ENCODE results near the gene PRR11.

PRR11 gene

DNA sequence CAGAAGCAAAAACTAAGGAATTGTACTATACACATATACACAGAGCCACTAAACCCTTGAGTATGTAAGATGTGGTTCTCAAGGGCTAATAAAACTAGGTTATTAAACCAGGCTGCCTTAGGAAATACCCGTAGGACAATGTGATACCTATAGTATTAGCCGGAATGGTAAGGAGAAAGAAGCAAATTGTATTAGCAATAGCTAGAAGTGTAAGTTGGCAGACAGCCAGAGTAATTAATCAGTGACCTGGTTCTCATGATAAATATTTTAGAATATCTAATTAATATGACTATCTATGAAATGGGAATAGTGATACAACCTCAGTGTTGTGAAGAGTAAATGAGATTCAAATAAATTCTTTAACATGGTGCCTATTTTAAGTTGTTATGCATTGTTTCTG lies 83.4 kb downstream of the PRR11 start:
- H3K36me3 ChIP-seq (ENCODE audit: insufficient read depth, low read length) = no peaks in the 10 kb centered on the region
- H4K20me1 ChIP-seq (ENCODE audit: insufficient read depth, low read length, poor library complexity, severe bottlenecking) = no peaks in the 10 kb centered on the region
- H3K4me1 ChIP-seq (ENCODE audit: insufficient read depth, low read length, poor library complexity, severe bottlenecking) = no peaks in the 10 kb centered on the region
- no peak for TF ChIP-seq EZH2phosphoT487 (IDR thresholded peaks at IDR 0.05; ENCODE audit: borderline replicate concordance)
- TF ChIP-seq, protein P1, sequence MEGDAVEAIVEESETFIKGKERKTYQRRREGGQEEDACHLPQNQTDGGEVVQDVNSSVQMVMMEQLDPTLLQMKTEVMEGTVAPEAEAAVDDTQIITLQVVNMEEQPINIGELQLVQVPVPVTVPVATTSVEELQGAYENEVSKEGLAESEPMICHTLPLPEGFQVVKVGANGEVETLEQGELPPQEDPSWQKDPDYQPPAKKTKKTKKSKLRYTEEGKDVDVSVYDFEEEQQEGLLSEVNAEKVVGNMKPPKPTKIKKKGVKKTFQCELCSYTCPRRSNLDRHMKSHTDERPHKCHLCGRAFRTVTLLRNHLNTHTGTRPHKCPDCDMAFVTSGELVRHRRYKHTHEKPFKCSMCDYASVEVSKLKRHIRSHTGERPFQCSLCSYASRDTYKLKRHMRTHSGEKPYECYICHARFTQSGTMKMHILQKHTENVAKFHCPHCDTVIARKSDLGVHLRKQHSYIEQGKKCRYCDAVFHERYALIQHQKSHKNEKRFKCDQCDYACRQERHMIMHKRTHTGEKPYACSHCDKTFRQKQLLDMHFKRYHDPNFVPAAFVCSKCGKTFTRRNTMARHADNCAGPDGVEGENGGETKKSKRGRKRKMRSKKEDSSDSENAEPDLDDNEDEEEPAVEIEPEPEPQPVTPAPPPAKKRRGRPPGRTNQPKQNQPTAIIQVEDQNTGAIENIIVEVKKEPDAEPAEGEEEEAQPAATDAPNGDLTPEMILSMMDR (conservative IDR thresholded peaks at IDR 0.05; ENCODE audit: low read length) = no peak
- no peaks in the 10 kb centered on the region for H3K79me2 ChIP-seq (ENCODE audit: insufficient read depth, low read length)
- H3K9me2 ChIP-seq (replicated peaks; ENCODE audit: low read depth, low read length) = no peaks in the 10 kb centered on the region
- H3F3A ChIP-seq (ENCODE audit: low read depth) = no peaks in the 10 kb centered on the region
- no peak overlapping the region for H3K4me3 ChIP-seq (ENCODE audit: low read length, poor library complexity, severe bottlenecking)
- H3K4me2 ChIP-seq (ENCODE audit: low read depth, low read length, poor library complexity, severe bottlenecking) = no peak overlapping the region
- H3K9me3 ChIP-seq (ENCODE audit: insufficient read depth, low read depth, low read length) = no peaks in the 10 kb centered on the region
- H3K27me3 ChIP-seq (ENCODE audit: insufficient read depth, low read length, poor library complexity, severe bottlenecking) = no peaks in the 10 kb centered on the region
- H2AFZ ChIP-seq (ENCODE audit: low read length) = no peak overlapping the region
- no peak overlapping the region for H3K9ac ChIP-seq (ENCODE audit: low read depth, low read length, poor library complexity, severe bottlenecking)

DNA sequence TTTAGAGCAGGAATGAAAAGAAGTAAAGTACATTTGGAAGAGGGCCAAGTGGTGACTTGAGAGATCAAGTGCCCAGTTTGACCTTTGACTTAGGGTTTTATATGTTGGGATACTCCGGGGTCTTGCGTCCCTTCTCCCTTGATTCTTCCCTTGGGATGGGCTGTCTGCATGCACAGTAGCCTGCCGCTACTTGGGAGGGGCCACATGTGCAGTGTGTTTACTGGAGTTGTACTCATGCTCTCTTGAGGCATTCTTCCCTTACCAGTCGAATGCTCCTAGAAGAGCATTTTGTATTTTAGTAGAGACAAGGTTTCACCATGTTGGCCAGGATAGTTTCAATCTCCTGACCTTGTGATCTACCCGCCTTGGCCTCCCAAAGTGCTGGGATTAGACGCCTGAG lies 88.5 kb downstream of the PRR11 start:
- TF ChIP-seq EZH2phosphoT487 (IDR thresholded peaks at IDR 0.05; ENCODE audit: borderline replicate concordance) = no peak
- TF ChIP-seq, protein P1 (conservative IDR thresholded peaks at IDR 0.05; ENCODE audit: low read length) = no peak
- Histone ChIP-seq H3K36me3 (ENCODE audit: insufficient read depth, low read length) (no peaks in the 10 kb centered on the region), H3K4me3 (ENCODE audit: low read length, poor library complexity, severe bottlenecking) (no peak overlapping the region), H3K79me2 (ENCODE audit: insufficient read depth, low read length) (no peaks in the 10 kb centered on the region), H3K4me2 (ENCODE audit: low read depth, low read length, poor library complexity, severe bottlenecking) (no peak overlapping the region), H3K9ac (ENCODE audit: low read depth, low read length, poor library complexity, severe bottlenecking) (no peak overlapping the region), H2AFZ (ENCODE audit: low read length) (no peak overlapping the region), H3K9me2 (replicated peaks; ENCODE audit: low read depth, low read length) (no peaks in the 10 kb centered on the region), H3K27me3 (ENCODE audit: insufficient read depth, low read length, poor library complexity, severe bottlenecking) (no peaks in the 10 kb centered on the region), H3K4me1 (ENCODE audit: insufficient read depth, low read length, poor library complexity, severe bottlenecking) (no peaks in the 10 kb centered on the region), H3F3A (ENCODE audit: low read depth) (no peaks in the 10 kb centered on the region), H4K20me1 (ENCODE audit: insufficient read depth, low read length, poor library complexity, severe bottlenecking) (no peaks in the 10 kb centered on the region), H3K9me3 (ENCODE audit: insufficient read depth, low read depth, low read length) (no peaks in the 10 kb centered on the region)

Data from Loucy (cell line).